ENCODE results near the gene PGA5. TPM values are rescaled to one million over a fixed set of nuclear protein-coding genes. Genes with fewer than 3 reads are reported as not detected.

Gene PGA5
- total and polyA plus RNA-seq, 9 of the 15 experiments (the other 6 are each of a cell fraction or from before 2014, with no cell fraction given): not detected

- TF ChIP-seq IRF9 (tag; IDR thresholded peaks at IDR 0.05): no peak
- TF ChIP-seq ZNF134 (CRISPR knock-in tag; conservative IDR thresholded peaks at IDR 0.05): 0 out of 2 replicates have a peak, but pooled peaks have one; percentile 40
- no peak for TF ChIP-seq RHOXF2B (CRISPR knock-in tag; conservative IDR thresholded peaks at IDR 0.05)
- TF ChIP-seq MAZ (CRISPR knock-in tag; conservative IDR thresholded peaks at IDR 0.05 in 1 of 2, IDR thresholded peaks at IDR 0.05 in 1 of 2): peak; percentile 68 to 78
- peak; percentile 54; the same call in 1 of the 2 replicates for TF ChIP-seq THAP12 (CRISPR knock-in tag; IDR thresholded peaks at IDR 0.05)
- no peak for TF ChIP-seq KLF1 (tag; IDR thresholded peaks at IDR 0.05)
- no peak for TF ChIP-seq RFX7 (CRISPR knock-in tag; IDR thresholded peaks at IDR 0.05)
- peak in 1 of 2 experiments; percentile 77; a peak in 1 of 4 replicates for TF ChIP-seq ARNT (IDR thresholded peaks at IDR 0.05)
- TF ChIP-seq ZNF316 (IDR thresholded peaks at IDR 0.05): 0 out of 2 replicates have a peak, but pooled peaks have one; percentile 20
- peak; percentile 95 for TF ChIP-seq SMARCE1 (IDR thresholded peaks at IDR 0.05)
- TF ChIP-seq PREB (CRISPR knock-in tag; IDR thresholded peaks at IDR 0.05): no peak
- peak in 1 of 2 experiments; percentile 76; a peak in 2 of 4 replicates for TF ChIP-seq HDAC1 (IDR thresholded peaks at IDR 0.05)
- peak; percentile 78; the same call in 1 of the 2 replicates for TF ChIP-seq HDAC2 (IDR thresholded peaks at IDR 0.05)
- peak; percentile 86 for TF ChIP-seq NFIC (IDR thresholded peaks at IDR 0.05)
- no peak for TF ChIP-seq SPI1 (IDR thresholded peaks at IDR 0.05; ENCODE audit: borderline replicate concordance, low read depth, low read length)
- TF ChIP-seq EGR1 (conservative IDR thresholded peaks at IDR 0.05): peak; percentile 72
- TF ChIP-seq ATF7 (IDR thresholded peaks at IDR 0.05): peak; percentile 74; the same call in 1 of the 2 replicates
- no peak; the same call in 1 of the 2 replicates for TF ChIP-seq MBD2 (IDR thresholded peaks at IDR 0.05; ENCODE audit: borderline replicate concordance, low read depth)
- peak; percentile 78 for TF ChIP-seq MXI1 (IDR thresholded peaks at IDR 0.05; ENCODE audit: low read depth, low read length)
- no peak; the same call in 1 of the 2 replicates for TF ChIP-seq STAT6 (CRISPR knock-in tag; IDR thresholded peaks at IDR 0.05)
- TF ChIP-seq SREBF2 (CRISPR knock-in tag; IDR thresholded peaks at IDR 0.05): no peak
- TF ChIP-seq NEUROD1 (IDR thresholded peaks at IDR 0.05; ENCODE audit: borderline replicate concordance, low read depth, low read length, partially characterized antibody): peak; percentile 86
- peak; percentile 98 for TF ChIP-seq TCF3 (CRISPR knock-in tag; IDR thresholded peaks at IDR 0.05)
Observed at GRCh38 chr11:61287338-61287977, 46.5 kb downstream of the PGA5 start (continued).

Data from K562 (cell line).